IPS-20b (cell line): ENCODE results near the gene GSAP.
"Not testable (repeated sequence)": the region's sequence is repeated elsewhere in the genome, so short reads cannot be mapped to it uniquely, and the experiment has no call there.

Experiments
- H3K27ac ChIP-seq: one replicate; pipeline ENCODE4 v1.5.1; 2013; ENCODE audit warnings: low read length
- H3K27me3 ChIP-seq: 2 replicates; pipeline ENCODE4 v1.6.1; 2013; ENCODE audit warnings: mild to moderate bottlenecking, low read length, inconsistent platforms; ENCODE audit not compliant: insufficient read depth
- H3K36me3 ChIP-seq: 2 replicates; pipeline ENCODE4 v1.6.1; 2013; ENCODE audit warnings: low read depth, mild to moderate bottlenecking, inconsistent platforms, low read length, moderate library complexity; ENCODE audit not compliant: insufficient read depth
- H3K4me1 ChIP-seq: 2 replicates; pipeline ENCODE4 v1.6.1; 2013; ENCODE audit warnings: mild to moderate bottlenecking, control low read depth, inconsistent platforms, low read length, moderate library complexity; ENCODE audit not compliant: insufficient read depth
- H3K4me3 ChIP-seq: 2 replicates; pipeline ENCODE4 v1.5.1; 2013; ENCODE audit warnings: mild to moderate bottlenecking, low read length, inconsistent platforms
- H3K9ac ChIP-seq: 2 replicates; pipeline ENCODE4 v1.6.1; 2013; ENCODE audit warnings: low read depth, mild to moderate bottlenecking, inconsistent platforms, low read length, moderate library complexity
- H3K9me3 ChIP-seq: 2 replicates; pipeline ENCODE4 v1.6.1; 2013; ENCODE audit warnings: mild to moderate bottlenecking, low read depth, low read length, inconsistent platforms; ENCODE audit not compliant: insufficient read depth

The GSAP gene, protein sequence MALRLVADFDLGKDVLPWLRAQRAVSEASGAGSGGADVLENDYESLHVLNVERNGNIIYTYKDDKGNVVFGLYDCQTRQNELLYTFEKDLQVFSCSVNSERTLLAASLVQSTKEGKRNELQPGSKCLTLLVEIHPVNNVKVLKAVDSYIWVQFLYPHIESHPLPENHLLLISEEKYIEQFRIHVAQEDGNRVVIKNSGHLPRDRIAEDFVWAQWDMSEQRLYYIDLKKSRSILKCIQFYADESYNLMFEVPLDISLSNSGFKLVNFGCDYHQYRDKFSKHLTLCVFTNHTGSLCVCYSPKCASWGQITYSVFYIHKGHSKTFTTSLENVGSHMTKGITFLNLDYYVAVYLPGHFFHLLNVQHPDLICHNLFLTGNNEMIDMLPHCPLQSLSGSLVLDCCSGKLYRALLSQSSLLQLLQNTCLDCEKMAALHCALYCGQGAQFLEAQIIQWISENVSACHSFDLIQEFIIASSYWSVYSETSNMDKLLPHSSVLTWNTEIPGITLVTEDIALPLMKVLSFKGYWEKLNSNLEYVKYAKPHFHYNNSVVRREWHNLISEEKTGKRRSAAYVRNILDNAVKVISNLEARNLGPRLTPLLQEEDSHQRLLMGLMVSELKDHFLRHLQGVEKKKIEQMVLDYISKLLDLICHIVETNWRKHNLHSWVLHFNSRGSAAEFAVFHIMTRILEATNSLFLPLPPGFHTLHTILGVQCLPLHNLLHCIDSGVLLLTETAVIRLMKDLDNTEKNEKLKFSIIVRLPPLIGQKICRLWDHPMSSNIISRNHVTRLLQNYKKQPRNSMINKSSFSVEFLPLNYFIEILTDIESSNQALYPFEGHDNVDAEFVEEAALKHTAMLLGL

GRCh38 chr7:77415823-77416620 is at the start of gene GSAP:
TSS of gene GSAP (minus strand) at chr7:77416349. CDS start at chr7:77416321, 28 bp downstream.
- no peaks in the 10 kb centered on the region for H3K36me3 ChIP-seq
- H3K9me3 ChIP-seq: no peaks in the 10 kb centered on the region
- H3K4me1 ChIP-seq: peaks cover 29% of the 10 kb centered on the region
- H3K27me3 ChIP-seq: peaks cover 39% of the 10 kb centered on the region
- no peak within 1 kb of the TSS for H3K27ac ChIP-seq
- H3K4me3 ChIP-seq: peak within 1 kb of the TSS; percentile 61
- peak within 1 kb of the TSS; percentile 52 for H3K9ac ChIP-seq

DNA sequence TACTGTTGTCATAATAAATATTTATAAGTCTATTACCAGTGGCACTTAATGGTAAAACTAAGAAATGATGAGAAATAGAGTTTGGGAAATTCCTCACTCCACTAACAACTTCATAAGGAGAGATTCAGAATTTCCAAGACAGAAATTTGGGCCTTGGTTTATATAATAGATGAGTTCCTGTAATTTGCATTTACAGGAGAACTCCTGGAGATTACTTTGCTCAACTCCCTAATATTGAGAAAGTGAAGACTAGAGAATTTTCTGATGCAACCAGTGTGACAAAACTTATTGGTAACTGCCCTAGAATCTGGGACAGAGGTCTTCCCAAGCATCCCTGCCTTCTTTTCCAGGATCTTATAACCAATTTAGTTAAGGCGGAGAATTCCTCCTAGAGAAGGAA is 49.1 kb upstream of the GSAP start:
- Histone ChIP-seq H3K4me3 (no peak overlapping the region), H3K27me3 (no peaks in the 10 kb centered on the region)

GRCh38 chr7:77464589-77464988 is 48.4 kb upstream of the GSAP start:
- Histone ChIP-seq H3K36me3 (no peaks in the 10 kb centered on the region), H3K4me1 (no peaks in the 10 kb centered on the region), H3K27me3 (no peaks in the 10 kb centered on the region), H3K9me3 (peaks cover 10% of the 10 kb centered on the region), H3K27ac (no peak overlapping the region), H3K4me3 (no peak overlapping the region), H3K9ac (no peak overlapping the region)

More for the DNA sequence above, 49.1 kb upstream of the GSAP start:
- H3K27ac ChIP-seq: no peak overlapping the region
- H3K9me3 ChIP-seq: peaks cover 13% of the 10 kb centered on the region
- no peaks in the 10 kb centered on the region for H3K4me1 ChIP-seq
- no peaks in the 10 kb centered on the region for H3K36me3 ChIP-seq
- H3K9ac ChIP-seq: no peak overlapping the region

GRCh38 chr7:77463632-77464031 is 47.5 kb upstream of the GSAP start:
- not testable (repeated sequence) for H3K36me3 ChIP-seq, H3K4me3 ChIP-seq, H3K27me3 ChIP-seq, H3K4me1 ChIP-seq, H3K9me3 ChIP-seq, H3K27ac ChIP-seq, H3K9ac ChIP-seq

DNA sequence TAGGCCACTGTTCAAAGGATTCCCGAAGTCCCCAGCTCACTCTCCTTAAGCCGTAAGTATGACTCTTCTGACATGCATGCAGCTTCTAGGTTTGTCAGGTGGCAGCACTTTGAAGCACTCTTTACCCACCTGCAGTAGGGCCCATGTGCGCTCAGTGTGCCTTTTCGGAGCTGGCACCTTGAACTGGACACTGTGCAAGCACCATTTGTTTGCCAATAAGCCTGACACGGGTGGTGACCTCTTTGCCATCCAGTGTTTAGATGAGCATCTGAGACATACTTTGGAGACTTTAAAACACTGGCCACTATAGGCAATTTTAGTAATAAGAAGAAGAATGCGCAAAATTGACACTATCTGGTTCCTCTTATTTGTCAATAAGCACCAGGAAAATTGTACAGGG is 45.7 kb upstream of the GSAP start:
- Histone ChIP-seq H3K9ac (no peak overlapping the region), H3K4me3 (no peak overlapping the region), H3K27ac (no peak overlapping the region), H3K4me1 (no peaks in the 10 kb centered on the region), H3K27me3 (no peaks in the 10 kb centered on the region), H3K36me3 (no peaks in the 10 kb centered on the region), H3K9me3 (no peaks in the 10 kb centered on the region)

GRCh38 chr7:77461246-77461645 is 45.1 kb upstream of the GSAP start:
- no peak overlapping the region for H3K27ac ChIP-seq

GRCh38 chr7:77460057-77460486 is 43.9 kb upstream of the GSAP start:
- Histone ChIP-seq H3K36me3 (no peaks in the 10 kb centered on the region), H3K27me3 (no peaks in the 10 kb centered on the region), H3K4me1 (no peaks in the 10 kb centered on the region), H3K9me3 (no peaks in the 10 kb centered on the region), H3K27ac (no peak overlapping the region), H3K4me3 (no peak overlapping the region), H3K9ac (no peak overlapping the region)

More at GRCh38 chr7:77461246-77461645, 45.1 kb upstream of the GSAP start:
- H3K9me3 ChIP-seq: no peaks in the 10 kb centered on the region
- H3K4me3 ChIP-seq: no peak overlapping the region
- no peaks in the 10 kb centered on the region for H3K36me3 ChIP-seq
- no peaks in the 10 kb centered on the region for H3K27me3 ChIP-seq
- H3K9ac ChIP-seq: no peak overlapping the region
- H3K4me1 ChIP-seq: no peaks in the 10 kb centered on the region

GRCh38 chr7:77459311-77459726 is 43.2 kb upstream of the GSAP start:
- Histone ChIP-seq H3K36me3 (no peaks in the 10 kb centered on the region), H3K4me3 (no peak overlapping the region), H3K9ac (no peak overlapping the region), H3K27me3 (no peaks in the 10 kb centered on the region), H3K9me3 (no peaks in the 10 kb centered on the region), H3K27ac (no peak overlapping the region), H3K4me1 (no peaks in the 10 kb centered on the region)

- Histone ChIP-seq H3K9ac (no peak overlapping the region), H3K4me1 (no peaks in the 10 kb centered on the region), H3K4me3 (no peak overlapping the region), H3K27ac (no peak overlapping the region), H3K36me3 (no peaks in the 10 kb centered on the region), H3K9me3 (no peaks in the 10 kb centered on the region), H3K27me3 (no peaks in the 10 kb centered on the region)
Observed at GRCh38 chr7:77458786-77459185, 42.6 kb upstream of the GSAP start.

GRCh38 chr7:77457779-77458178 is 41.6 kb upstream of the GSAP start:
- Histone ChIP-seq H3K27ac (no peak overlapping the region), H3K36me3 (no peaks in the 10 kb centered on the region), H3K4me3 (no peak overlapping the region), H3K4me1 (no peaks in the 10 kb centered on the region), H3K9me3 (no peaks in the 10 kb centered on the region), H3K27me3 (no peaks in the 10 kb centered on the region), H3K9ac (no peak overlapping the region)

- Histone ChIP-seq H3K9ac (no peak overlapping the region), H3K27ac (no peak overlapping the region), H3K9me3 (no peaks in the 10 kb centered on the region), H3K4me1 (no peaks in the 10 kb centered on the region), H3K27me3 (no peaks in the 10 kb centered on the region), H3K4me3 (no peak overlapping the region), H3K36me3 (no peaks in the 10 kb centered on the region)
Observed at GRCh38 chr7:77456696-77457095, 40.5 kb upstream of the GSAP start.
